Jurkat, Clone E6-1 (cell line): ENCODE results near the gene PLIN4.
"Not testable (repeated sequence)": the region's sequence is repeated elsewhere in the genome, so short reads cannot be mapped to it uniquely, and the experiment has no call there.

ENCODE experiments used
- DNase-seq: peaks from one replicate; pipeline ENCODE4 v3.0.0-alpha.2; 2011; ENCODE audit warnings: low read depth, low spot score
- H3K4me3 ChIP-seq: 2 replicates; pipeline ENCODE4 v1.5.1; 2011; ENCODE audit warnings: mild to moderate bottlenecking, low read length, control low read depth, moderate library complexity

Gene PLIN4

DNA sequence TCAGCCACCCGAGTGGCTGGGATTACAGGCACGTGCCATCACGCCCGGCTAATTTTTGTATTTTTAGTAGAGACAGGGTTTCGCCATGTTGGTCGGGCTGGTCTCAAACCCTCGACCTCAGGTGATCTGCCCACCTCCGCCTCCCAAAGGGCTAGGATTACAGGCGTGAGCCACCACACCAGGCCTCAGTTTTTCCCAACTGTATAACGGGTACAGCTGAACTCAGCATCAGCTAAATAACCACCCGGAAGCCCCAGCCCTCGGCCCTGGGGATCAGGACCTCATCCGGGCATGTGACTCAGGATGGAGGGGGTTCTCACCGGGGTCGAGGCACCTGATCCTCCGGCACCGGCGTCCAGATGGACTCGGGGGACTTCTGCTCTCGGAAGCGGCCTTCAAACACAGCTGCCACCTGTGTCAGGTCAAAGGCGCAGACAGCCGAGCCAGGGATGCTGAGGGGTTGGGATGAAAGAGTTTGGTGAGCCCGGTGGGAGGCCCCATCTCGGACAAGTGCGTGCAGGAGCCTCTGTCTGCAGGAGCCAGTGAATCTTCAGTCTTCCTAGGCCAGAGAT lies 32.3 kb upstream of the PLIN4 start:
- DNase-seq, result no peak
- no peak overlapping the region for H3K4me3 ChIP-seq

DNA sequence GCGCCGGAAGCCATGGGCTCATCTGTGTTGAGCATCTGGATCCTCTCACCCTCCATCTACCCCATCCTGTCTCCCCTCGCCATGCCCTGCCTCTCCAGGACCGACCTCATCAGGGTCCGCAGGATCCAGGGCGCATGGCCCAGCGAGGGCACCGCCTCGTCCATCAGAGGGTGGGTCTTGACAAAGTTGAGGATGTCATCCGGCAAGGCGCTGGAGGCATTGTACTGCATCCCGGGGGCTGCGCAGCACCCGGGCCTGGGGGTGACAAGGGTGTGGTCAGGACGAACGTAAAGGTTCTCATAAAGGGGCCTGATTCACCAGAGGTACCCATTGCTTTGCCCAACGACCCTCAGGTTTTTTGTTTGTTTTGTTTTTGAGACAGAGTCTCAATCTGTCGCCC lies 31.7 kb upstream of the PLIN4 start:
- H3K4me3 ChIP-seq, result no peak overlapping the region
- DNase-seq, result no peak

DNA sequence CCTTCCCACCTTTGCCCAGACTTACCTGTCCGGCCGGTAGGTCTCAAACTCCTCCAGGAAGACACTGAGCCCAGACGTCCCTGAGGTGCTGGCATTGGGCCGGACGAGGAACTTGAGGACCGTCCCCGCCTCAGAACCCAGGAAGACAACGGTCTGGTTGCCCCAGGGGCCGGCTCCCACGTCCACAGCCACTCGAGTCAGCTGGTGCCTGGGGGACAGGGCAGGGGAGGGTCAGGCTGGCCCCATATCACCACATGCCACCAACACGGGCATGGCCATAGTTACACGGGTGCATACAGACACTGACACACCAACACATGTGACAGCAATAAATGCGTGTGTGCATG lies 29.9 kb upstream of the PLIN4 start:
- no peak for DNase-seq
- no peak overlapping the region for H3K4me3 ChIP-seq

GRCh38 chr19:4547303-4548237 lies 29.3 kb upstream of the PLIN4 start:
- no peak overlapping the region for H3K4me3 ChIP-seq
- no peak for DNase-seq

DNA sequence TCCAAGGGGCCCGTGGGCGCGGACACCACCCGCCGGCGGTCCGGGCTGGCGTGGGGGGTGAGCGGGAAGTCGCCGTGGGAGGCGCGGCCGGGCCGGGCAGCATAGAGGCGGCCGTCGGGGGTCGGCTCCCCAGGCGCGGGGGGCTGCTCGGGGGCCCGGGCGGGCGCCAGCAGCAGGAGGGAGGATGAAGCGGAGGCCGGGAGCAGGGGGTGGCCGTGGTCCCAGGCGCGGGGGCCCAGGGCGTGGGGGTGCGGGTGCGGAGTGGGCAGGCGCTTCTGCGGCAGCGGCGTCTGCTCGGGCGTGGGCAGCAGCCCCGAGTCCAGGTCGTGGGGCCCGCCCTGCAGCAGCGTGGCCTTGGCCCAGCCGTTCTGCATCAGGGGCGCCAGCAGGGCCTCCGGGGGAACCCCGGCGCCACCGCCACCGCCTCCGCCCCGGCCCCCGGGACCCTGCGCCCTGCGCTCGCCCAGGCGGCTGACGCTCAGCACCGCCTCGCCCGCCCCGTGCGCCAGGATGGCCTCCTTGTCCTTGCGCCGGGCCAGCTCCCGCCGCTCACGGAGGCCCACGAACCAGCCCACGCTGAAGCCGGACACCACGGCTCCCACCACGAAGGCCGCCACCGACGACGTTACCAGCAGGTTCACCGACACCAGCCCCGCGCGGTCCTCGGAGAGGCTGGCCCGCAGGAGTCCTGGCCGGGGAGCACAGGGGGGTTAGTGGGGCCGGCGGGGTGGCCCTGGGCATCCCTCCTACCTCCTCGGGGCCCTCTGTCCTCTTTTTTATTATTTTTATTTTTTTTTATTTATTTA lies 25.8 kb upstream of the PLIN4 start:
- no peak for DNase-seq

GRCh38 chr19:4542896-4543841 lies 24.9 kb upstream of the PLIN4 start:
- H3K4me3 ChIP-seq, result no peak overlapping the region

More for the DNA sequence above, 25.8 kb upstream of the PLIN4 start:
- no peak overlapping the region for H3K4me3 ChIP-seq

DNA sequence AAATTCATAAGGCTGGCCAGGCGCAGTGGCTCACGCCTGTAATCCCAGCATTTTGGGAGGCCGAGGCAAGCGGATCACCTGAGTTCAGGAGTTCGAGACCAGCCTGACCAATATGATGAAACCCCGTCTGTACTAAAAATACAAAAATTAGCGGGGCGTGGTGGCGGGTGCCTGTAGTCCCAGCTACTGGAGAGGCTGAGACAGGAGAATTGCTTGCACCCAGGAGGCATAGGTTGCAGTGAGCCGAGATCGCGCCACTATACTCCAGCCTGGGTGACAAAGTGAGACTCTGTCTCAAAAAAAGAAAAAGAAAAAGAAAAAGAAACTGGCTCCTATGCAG lies 23.5 kb upstream of the PLIN4 start:
- not testable (repeated sequence) for DNase-seq, H3K4me3 ChIP-seq

More at GRCh38 chr19:4542896-4543841, 24.9 kb upstream of the PLIN4 start:
- DNase-seq, result no peak

DNA sequence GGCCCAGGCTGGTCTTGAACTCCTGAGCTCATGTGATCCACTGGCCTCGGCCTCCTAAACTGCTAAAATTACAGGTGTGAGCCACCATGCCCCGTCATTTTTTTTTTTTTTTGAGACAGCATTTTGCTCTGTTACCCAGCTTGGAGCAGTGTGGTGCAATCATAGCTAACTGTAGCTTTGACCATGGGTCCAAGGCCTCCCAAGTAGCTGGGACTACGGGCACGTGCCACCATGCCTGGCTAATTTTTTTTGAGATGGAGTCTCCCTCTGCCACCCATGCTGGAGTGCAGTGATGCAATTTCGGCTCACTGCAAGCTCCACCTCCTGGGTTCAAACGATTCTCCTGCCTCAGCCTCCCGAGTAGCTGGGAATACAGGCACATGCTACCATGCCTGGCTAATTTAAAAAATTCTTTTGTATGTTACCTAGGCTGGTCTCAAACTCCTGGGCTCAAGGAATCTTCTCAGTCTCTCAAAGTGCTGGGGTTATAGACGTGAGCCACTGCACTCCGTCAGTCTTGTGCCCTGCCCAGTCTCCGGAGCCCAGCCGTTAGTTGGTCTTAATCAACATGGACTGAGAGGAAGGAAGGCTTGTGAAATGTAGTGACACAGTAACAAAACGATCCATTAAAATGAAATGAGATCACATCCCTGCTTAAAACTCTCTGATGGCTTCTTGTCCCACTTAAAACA lies 23.0 kb upstream of the PLIN4 start:
- no peak for DNase-seq
- H3K4me3 ChIP-seq, result no peak overlapping the region

GRCh38 chr19:4539693-4540581 lies 21.7 kb upstream of the PLIN4 start, which contains the start of gene LRG1:
TSS of gene LRG1 (minus strand) at chr19:4540036. CDS start at chr19:4540013, 23 bp downstream.
- no peak for DNase-seq
- H3K4me3 ChIP-seq, result no peak within 1 kb of the TSS

- H3K4me3 ChIP-seq, result no peak overlapping the region
- DNase-seq, result no peak
Observed at GRCh38 chr19:4539169-4539692, 20.9 kb upstream of the PLIN4 start.

- no peak for DNase-seq
Observed at GRCh38 chr19:4538601-4538954, 20.3 kb upstream of the PLIN4 start.

GRCh38 chr19:4537953-4538600 lies 19.8 kb upstream of the PLIN4 start:
- no peak for DNase-seq
- H3K4me3 ChIP-seq, result no peak overlapping the region

More at GRCh38 chr19:4538601-4538954, 20.3 kb upstream of the PLIN4 start:
- no peak overlapping the region for H3K4me3 ChIP-seq

- no peak for DNase-seq
- H3K4me3 ChIP-seq, result no peak overlapping the region
Observed at GRCh38 chr19:4536798-4537197, 18.5 kb upstream of the PLIN4 start.

GRCh38 chr19:4534836-4535658 lies 16.8 kb upstream of the PLIN4 start, which contains the start of gene PLIN5:
TSS of gene PLIN5 (minus strand) at chr19:4535224. CDS start at chr19:4534074, 1,150 bp downstream.
- H3K4me3 ChIP-seq, result no peak within 1 kb of the TSS
- DNase-seq, result no peak

DNA sequence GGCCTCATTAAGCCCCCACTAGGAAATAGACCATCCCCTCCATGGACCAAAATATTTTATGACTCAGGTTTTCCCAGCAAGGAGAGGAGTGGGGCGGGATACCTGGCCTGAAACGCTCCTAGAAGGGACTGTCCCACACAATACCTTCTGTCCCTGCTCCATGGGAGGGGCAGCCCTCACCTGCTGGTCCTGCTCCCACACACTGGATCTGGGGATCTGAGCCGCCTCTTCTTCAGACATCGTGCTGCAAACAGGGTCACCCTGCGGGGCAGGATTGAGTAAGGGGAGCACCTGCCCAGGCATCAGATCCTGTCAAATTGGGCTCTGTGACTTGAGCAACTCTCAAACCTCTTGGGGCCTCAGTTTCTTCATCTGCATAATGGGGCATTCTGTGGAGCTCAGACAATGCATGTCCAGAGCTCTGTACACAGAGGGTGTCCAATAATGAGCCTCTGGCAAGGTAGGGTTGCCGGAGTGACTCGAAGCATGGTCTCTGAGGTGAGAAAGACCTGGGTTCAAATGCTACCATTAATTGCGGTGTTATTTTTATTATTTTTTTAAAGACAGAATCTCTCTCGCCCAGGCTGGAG lies 15.6 kb upstream of the PLIN4 start:
- H3K4me3 ChIP-seq, result no peak overlapping the region
- DNase-seq, result no peak
